Measurements from ENCODE around the gene RTN3. TPM values are rescaled to one million over a fixed set of nuclear protein-coding genes. Genes with fewer than 3 reads are reported as not detected.

RTN3 gene
- total and polyA plus RNA-seq, 9 of the 15 experiments (the other 6 are each of a cell fraction or from before 2014, with no cell fraction given) = 41.6 to 169 (median 93.5) TPM

- TF ChIP-seq ELF2 (CRISPR knock-in tag; IDR thresholded peaks at IDR 0.05) = no peak
- 0 out of 2 replicates have a peak, but pooled peaks have one; percentile 51 for TF ChIP-seq AFF4 (CRISPR knock-in tag; IDR thresholded peaks at IDR 0.05)
- no peak; the same call in 1 of the 2 replicates for TF ChIP-seq CEBPG (CRISPR knock-in tag; IDR thresholded peaks at IDR 0.05)
- TF ChIP-seq CEBPG (tag; conservative IDR thresholded peaks at IDR 0.05 in 1 of 2, IDR thresholded peaks at IDR 0.05 in 1 of 2) = peak; percentile 27 to 61; a peak in 2 of 4 replicates
- TF ChIP-seq MAZ (CRISPR knock-in tag; conservative IDR thresholded peaks at IDR 0.05 in 1 of 2, IDR thresholded peaks at IDR 0.05 in 1 of 2) = peak in 1 of 2 experiments; percentile 53; a peak in 1 of 4 replicates
- peak; percentile 4; the same call in 1 of the 2 replicates for TF ChIP-seq PTRF (tag; IDR thresholded peaks at IDR 0.05)
- TF ChIP-seq JUND (IDR thresholded peaks at IDR 0.05; ENCODE audit: borderline replicate concordance, low read depth, low read length) = peak; percentile 85
- peak; percentile 90; the same call in 2 of the 3 replicates for TF ChIP-seq JUND (tag; IDR thresholded peaks at IDR 0.05; ENCODE audit: borderline replicate concordance, low read depth, low read length)
- peak; percentile 75 for TF ChIP-seq ARID1B (IDR thresholded peaks at IDR 0.05)
- TF ChIP-seq HINFP (tag; conservative IDR thresholded peaks at IDR 0.05; ENCODE audit: low read depth) = 0 out of 2 replicates have a peak, but pooled peaks have one; percentile 28
- peak; percentile 92 for TF ChIP-seq FOSL1 (tag; conservative IDR thresholded peaks at IDR 0.05)
- peak; percentile 76 for TF ChIP-seq SMARCA4 (IDR thresholded peaks at IDR 0.05)
- TF ChIP-seq NRF1 (conservative IDR thresholded peaks at IDR 0.05 in 1 of 2, IDR thresholded peaks at IDR 0.05 in 1 of 2) = peak; percentile 19 to 46; a peak in 2 of 4 replicates
- TF ChIP-seq RBBP5 (IDR thresholded peaks at IDR 0.05; ENCODE audit: borderline replicate concordance, insufficient read depth, low read length, poor library complexity, severe bottlenecking) = peak; percentile 20
- TF ChIP-seq TAL1 (IDR thresholded peaks at IDR 0.05) = 0 out of 2 replicates have a peak, but pooled peaks have one; percentile 4
- 0 out of 2 replicates have a peak, but pooled peaks have one; percentile 16 for TF ChIP-seq HDAC2 (IDR thresholded peaks at IDR 0.05)
- peak; percentile 85 for TF ChIP-seq DPF2 (IDR thresholded peaks at IDR 0.05)
- TF ChIP-seq E2F6 (IDR thresholded peaks at IDR 0.05; ENCODE audit: borderline replicate concordance in 1 of 2, extremely low read depth in 1 of 2, insufficient read depth in 1 of 2, insufficient read length in 1 of 2, low read depth in 1 of 2, low read length in 1 of 2, poor library complexity in 1 of 2, severe bottlenecking in 1 of 2) = peak; percentile 31 to 40
These were observed 121.5 kb downstream of the RTN3 start (continued) for GRCh38 chr11:63802637-63803414.

All from K562 (cell line).